Testis (tissue), 2 donors: Measurements from ENCODE around the gene KLF7.

ENCODE experiments used
- POLR2A ChIP-seq: fragments of 450-650 bp; IDR thresholded peaks from one replicate; pipeline ENCODE4 v1.6.1; 2017; ENCODE audit warnings: antibody characterized with exemption, mild to moderate bottlenecking, moderate library complexity
- TF ChIP-seq, protein P1 (sequence below), 3 experiments: fragments of 450-650 bp in 2 of 3; fragments of 200-600 bp in 1 of 3; sonication (generic) in 1 of 3; IDR thresholded peaks; one replicate each; pipeline ENCODE4 v1.5.1; 2016 to 2019; ENCODE audit warnings: antibody characterized with exemption in 3 of 3, mild to moderate bottlenecking in 2 of 3, moderate library complexity in 1 of 3

DNA sequence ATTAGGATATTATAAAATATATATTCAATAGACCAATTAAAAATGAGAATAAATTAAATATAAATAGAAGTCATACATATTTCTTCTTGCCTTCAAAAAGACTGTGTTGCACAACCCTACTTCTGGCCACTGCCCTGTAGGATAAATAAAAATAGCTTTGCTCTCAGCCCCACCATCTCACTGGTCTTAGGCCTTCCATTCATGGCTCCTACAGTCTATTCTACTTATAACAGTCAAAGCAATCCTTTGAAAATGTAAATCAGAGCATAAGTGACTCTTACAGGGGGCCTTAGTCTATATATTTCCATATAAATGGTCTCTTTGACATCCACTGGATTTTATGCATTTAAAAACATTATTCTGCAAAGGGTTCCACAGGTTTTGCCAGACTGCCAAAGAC is 72.9 kb downstream of the KLF7 start:
- TF ChIP-seq, protein P1, sequence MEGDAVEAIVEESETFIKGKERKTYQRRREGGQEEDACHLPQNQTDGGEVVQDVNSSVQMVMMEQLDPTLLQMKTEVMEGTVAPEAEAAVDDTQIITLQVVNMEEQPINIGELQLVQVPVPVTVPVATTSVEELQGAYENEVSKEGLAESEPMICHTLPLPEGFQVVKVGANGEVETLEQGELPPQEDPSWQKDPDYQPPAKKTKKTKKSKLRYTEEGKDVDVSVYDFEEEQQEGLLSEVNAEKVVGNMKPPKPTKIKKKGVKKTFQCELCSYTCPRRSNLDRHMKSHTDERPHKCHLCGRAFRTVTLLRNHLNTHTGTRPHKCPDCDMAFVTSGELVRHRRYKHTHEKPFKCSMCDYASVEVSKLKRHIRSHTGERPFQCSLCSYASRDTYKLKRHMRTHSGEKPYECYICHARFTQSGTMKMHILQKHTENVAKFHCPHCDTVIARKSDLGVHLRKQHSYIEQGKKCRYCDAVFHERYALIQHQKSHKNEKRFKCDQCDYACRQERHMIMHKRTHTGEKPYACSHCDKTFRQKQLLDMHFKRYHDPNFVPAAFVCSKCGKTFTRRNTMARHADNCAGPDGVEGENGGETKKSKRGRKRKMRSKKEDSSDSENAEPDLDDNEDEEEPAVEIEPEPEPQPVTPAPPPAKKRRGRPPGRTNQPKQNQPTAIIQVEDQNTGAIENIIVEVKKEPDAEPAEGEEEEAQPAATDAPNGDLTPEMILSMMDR (IDR thresholded peaks at IDR 0.05): no peak
- no peak for TF ChIP-seq POLR2A
